Activated naive CD8-positive, alpha-beta T cell treated with anti-CD3 and anti-CD28 coated beads for 36 hours (primary cell): ENCODE measurements around the gene SHC1. TPM values are rescaled to one million over a fixed set of nuclear protein-coding genes. Genes with fewer than 3 reads are reported as not detected.

Experiments
- DNase-seq: peaks from one replicate; pipeline ENCODE4 v3.0.0; 2021
- H3K27ac Mint-ChIP-seq: one replicate; pipeline ENCODE4 v1.8.0; 2022; ENCODE audit warnings: mild to moderate bottlenecking, moderate library complexity, mixed read lengths
- H3K27me3 Mint-ChIP-seq: one replicate; pipeline ENCODE4 v1.8.0; 2022; ENCODE audit warnings: mild to moderate bottlenecking, mixed read lengths
- H3K36me3 Mint-ChIP-seq: one replicate; pipeline ENCODE4 v1.8.0; 2021; ENCODE audit warnings: mild to moderate bottlenecking, mixed read lengths
- H3K4me1 Mint-ChIP-seq: one replicate; pipeline ENCODE4 v1.8.0; 2021; ENCODE audit warnings: mixed read lengths
- H3K4me3 Mint-ChIP-seq: one replicate; pipeline ENCODE4 v1.8.0; 2022; ENCODE audit warnings: mild to moderate bottlenecking, moderate library complexity, mixed read lengths
- H3K9me3 Mint-ChIP-seq: one replicate; pipeline ENCODE4 v1.8.0; 2022; ENCODE audit warnings: mixed read lengths
- total RNA-seq, 2 experiments: library from RNA; stranded (reverse); gene quantifications; one replicate each; pipeline ENCODE4 v1.2.3, GENCODE V29; 2021

The SHC1 gene
- total RNA-seq, 2 experiments from 2014 or later: 34.7 to 38.4 TPM

GRCh38 chr1:154962156-154962749 is 8.3 kb downstream of the SHC1 start:
- Mint-ChIP-seq H3K4me1 (peaks cover 29% of the 10 kb centered on the region), H3K9me3 (no peaks in the 10 kb centered on the region), H3K27ac (peak overlapping the region; percentile 89), H3K4me3 (peak overlapping the region; percentile 88), H3K27me3 (no peaks in the 10 kb centered on the region), H3K36me3 (peaks cover 23% of the 10 kb centered on the region)
- DNase-seq: no peak

- Mint-ChIP-seq H3K4me3 (peak within 1 kb of the TSS; percentile 97), H3K27ac (peak within 1 kb of the TSS; percentile 92), H3K36me3 (peaks cover 23% of the 10 kb centered on the region), H3K4me1 (peaks cover 35% of the 10 kb centered on the region), H3K9me3 (no peaks in the 10 kb centered on the region), H3K27me3 (no peaks in the 10 kb centered on the region)
- DNase-seq: peak; percentile 89
Observed at GRCh38 chr1:154961207-154962155, 9.1 kb downstream of the SHC1 start, which contains the start of gene PYGO2. Gene PYGO2, minus strand, starts transcription at chr1:154961782. Its CDS starts 206 bp downstream, at chr1:154961576.

GRCh38 chr1:154960446-154961136 is 10.0 kb downstream of the SHC1 start:
- H3K27ac Mint-ChIP-seq: peak overlapping the region; percentile 92
- H3K36me3 Mint-ChIP-seq: peaks cover 22% of the 10 kb centered on the region
- no peak for DNase-seq
- no peaks in the 10 kb centered on the region for H3K9me3 Mint-ChIP-seq
- H3K4me3 Mint-ChIP-seq: peak overlapping the region; percentile 97
- no peaks in the 10 kb centered on the region for H3K27me3 Mint-ChIP-seq
- H3K4me1 Mint-ChIP-seq: peaks cover 43% of the 10 kb centered on the region

GRCh38 chr1:154959426-154959780 is 11.1 kb downstream of the SHC1 start:
- no peaks in the 10 kb centered on the region for H3K9me3 Mint-ChIP-seq
- H3K27me3 Mint-ChIP-seq: no peaks in the 10 kb centered on the region
- H3K4me3 Mint-ChIP-seq: peak overlapping the region; percentile 42
- H3K36me3 Mint-ChIP-seq: peaks cover 17% of the 10 kb centered on the region
- DNase-seq: no peak
- H3K27ac Mint-ChIP-seq: no peak overlapping the region
- H3K4me1 Mint-ChIP-seq: peaks cover 53% of the 10 kb centered on the region

GRCh38 chr1:154958681-154959425 is 11.7 kb downstream of the SHC1 start:
- H3K4me3 Mint-ChIP-seq: no peak overlapping the region
- H3K27ac Mint-ChIP-seq: peak overlapping the region; percentile 62
- no peaks in the 10 kb centered on the region for H3K27me3 Mint-ChIP-seq
- peaks cover 56% of the 10 kb centered on the region for H3K4me1 Mint-ChIP-seq
- H3K36me3 Mint-ChIP-seq: peaks cover 15% of the 10 kb centered on the region
- no peak for DNase-seq
- no peaks in the 10 kb centered on the region for H3K9me3 Mint-ChIP-seq

DNA sequence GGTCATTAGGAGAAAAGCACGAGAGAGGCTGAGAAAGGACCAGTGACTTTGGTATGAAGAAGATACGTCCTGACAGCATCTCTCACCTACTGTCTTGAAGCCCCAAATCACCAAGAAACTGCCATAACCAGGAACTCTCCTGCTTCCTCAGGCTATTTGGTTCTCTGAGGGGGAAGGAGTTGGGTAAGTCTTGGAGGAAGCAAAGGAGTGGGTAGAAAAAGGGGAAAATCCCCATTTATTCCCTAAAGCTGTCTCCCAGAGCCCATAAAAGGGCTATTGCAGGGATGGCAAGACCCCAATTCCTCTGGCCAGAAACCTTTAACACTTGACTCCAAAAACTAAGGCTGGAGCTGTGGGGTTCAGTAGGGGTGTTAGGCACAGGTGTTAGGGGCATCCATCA is 12.5 kb downstream of the SHC1 start:
- H3K27ac Mint-ChIP-seq: no peak overlapping the region
- no peak overlapping the region for H3K4me3 Mint-ChIP-seq
- peaks cover 9% of the 10 kb centered on the region for H3K36me3 Mint-ChIP-seq
- H3K9me3 Mint-ChIP-seq: no peaks in the 10 kb centered on the region
- H3K27me3 Mint-ChIP-seq: no peaks in the 10 kb centered on the region
- no peak for DNase-seq
- peaks cover 61% of the 10 kb centered on the region for H3K4me1 Mint-ChIP-seq

DNA sequence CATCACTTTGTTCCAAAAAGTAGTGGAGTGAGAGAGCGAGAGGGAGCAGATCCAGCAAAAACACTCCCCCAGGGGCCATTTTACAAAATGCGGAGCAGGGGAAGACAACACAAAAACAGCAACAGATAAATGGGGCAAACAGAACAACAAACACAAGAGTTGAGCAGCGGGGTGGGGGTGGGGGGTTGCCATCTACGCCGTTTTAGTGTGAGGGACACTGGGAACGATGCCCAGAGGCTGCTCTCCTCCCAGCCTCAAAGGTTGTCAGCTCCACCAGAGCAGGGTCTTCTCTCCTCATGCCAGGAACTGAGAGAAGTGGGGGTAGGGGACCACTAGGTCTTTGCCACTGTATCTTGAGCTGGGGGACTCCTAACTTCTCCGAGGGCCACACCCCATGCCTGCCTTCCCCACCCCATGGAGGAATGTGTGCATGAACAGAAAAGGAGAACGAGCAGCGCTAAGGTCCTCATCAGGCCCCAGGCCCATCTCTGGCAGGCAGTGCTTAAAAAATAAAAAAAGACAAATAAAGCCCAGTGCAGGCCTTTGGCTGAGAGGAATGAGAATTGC is 13.4 kb downstream of the SHC1 start:
- Mint-ChIP-seq H3K4me1 (peaks cover 63% of the 10 kb centered on the region), H3K36me3 (peaks cover 6% of the 10 kb centered on the region), H3K4me3 (no peak overlapping the region)

GRCh38 chr1:154956544-154956941 is 14.0 kb downstream of the SHC1 start:
- Mint-ChIP-seq H3K4me1 (peaks cover 68% of the 10 kb centered on the region), H3K27ac (peak overlapping the region; percentile 94), H3K36me3 (peaks cover 5% of the 10 kb centered on the region), H3K27me3 (no peaks in the 10 kb centered on the region), H3K4me3 (peak overlapping the region; percentile 89), H3K9me3 (no peaks in the 10 kb centered on the region)
- no peak for DNase-seq

More for the DNA sequence above, 13.4 kb downstream of the SHC1 start:
- no peaks in the 10 kb centered on the region for H3K9me3 Mint-ChIP-seq
- H3K27ac Mint-ChIP-seq: peak overlapping the region; percentile 23
- H3K27me3 Mint-ChIP-seq: no peaks in the 10 kb centered on the region
- DNase-seq: no peak

DNA sequence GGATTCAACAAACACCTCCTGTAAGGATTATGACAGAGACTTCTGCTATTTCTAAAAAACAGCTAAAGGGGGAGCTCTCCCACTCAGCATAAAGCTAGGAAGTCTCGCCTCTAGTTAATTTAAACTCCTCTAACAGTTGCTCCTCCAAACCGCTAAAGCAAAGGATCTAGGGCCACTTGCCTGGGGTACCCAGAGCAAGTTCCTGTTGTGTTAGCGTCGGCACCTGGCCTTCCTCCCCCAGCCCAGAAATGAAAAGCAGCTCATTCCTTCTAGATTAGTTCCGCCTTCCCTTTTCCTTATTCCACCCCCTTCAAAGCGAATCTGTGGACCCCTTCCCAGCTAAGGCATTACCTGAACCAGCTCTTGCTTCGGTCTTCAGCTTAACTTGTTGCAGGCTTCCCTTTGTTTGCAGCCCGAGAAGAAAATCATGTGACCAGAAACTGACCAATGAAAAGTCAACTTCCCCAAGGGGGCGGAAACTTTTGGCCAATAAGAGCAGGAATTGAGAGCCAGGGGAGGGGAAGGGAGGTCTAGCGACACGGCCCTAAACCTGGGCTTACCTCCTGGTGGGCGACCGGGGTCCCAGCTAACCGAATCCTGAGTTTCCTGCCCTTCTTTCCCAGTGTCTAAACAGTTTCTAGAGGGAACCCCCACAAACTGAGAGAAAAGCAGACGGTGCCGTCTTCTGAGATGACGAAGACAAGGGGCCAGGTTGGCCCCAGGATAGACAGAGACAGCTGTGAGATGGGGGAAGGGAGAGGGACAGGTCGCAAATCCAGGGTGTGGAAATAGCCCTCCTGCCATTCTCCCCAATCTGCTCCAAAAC is 14.6 kb downstream of the SHC1 start, which contains the start of gene PBXIP1:
Gene PBXIP1, minus strand, starts transcription at position 382 of the 826 bp plus-strand sequence. CDS start 2,378 bp downstream, outside the sequence.
- H3K4me1 Mint-ChIP-seq: peaks cover 71% of the 10 kb centered on the region
- H3K36me3 Mint-ChIP-seq: peaks cover 5% of the 10 kb centered on the region
- peak; percentile 79 for DNase-seq
- no peaks in the 10 kb centered on the region for H3K27me3 Mint-ChIP-seq
- H3K4me3 Mint-ChIP-seq: peak within 1 kb of the TSS; percentile 89
- peak within 1 kb of the TSS; percentile 94 for H3K27ac Mint-ChIP-seq
- H3K9me3 Mint-ChIP-seq: no peaks in the 10 kb centered on the region

- H3K4me3 Mint-ChIP-seq: peak overlapping the region; percentile 89
- H3K27ac Mint-ChIP-seq: peak overlapping the region; percentile 94
- peak; percentile 83 for DNase-seq
- H3K36me3 Mint-ChIP-seq: peaks cover 5% of the 10 kb centered on the region
- H3K4me1 Mint-ChIP-seq: peaks cover 70% of the 10 kb centered on the region
- no peaks in the 10 kb centered on the region for H3K9me3 Mint-ChIP-seq
- H3K27me3 Mint-ChIP-seq: no peaks in the 10 kb centered on the region
Observed at GRCh38 chr1:154955039-154955717, 15.4 kb downstream of the SHC1 start.

GRCh38 chr1:154954541-154954940 is 16.0 kb downstream of the SHC1 start:
- no peak for DNase-seq
- peaks cover 70% of the 10 kb centered on the region for H3K4me1 Mint-ChIP-seq
- H3K9me3 Mint-ChIP-seq: no peaks in the 10 kb centered on the region
- no peaks in the 10 kb centered on the region for H3K27me3 Mint-ChIP-seq
- H3K36me3 Mint-ChIP-seq: peaks cover 2% of the 10 kb centered on the region
- peak overlapping the region; percentile 89 for H3K4me3 Mint-ChIP-seq
- H3K27ac Mint-ChIP-seq: peak overlapping the region; percentile 94

DNA sequence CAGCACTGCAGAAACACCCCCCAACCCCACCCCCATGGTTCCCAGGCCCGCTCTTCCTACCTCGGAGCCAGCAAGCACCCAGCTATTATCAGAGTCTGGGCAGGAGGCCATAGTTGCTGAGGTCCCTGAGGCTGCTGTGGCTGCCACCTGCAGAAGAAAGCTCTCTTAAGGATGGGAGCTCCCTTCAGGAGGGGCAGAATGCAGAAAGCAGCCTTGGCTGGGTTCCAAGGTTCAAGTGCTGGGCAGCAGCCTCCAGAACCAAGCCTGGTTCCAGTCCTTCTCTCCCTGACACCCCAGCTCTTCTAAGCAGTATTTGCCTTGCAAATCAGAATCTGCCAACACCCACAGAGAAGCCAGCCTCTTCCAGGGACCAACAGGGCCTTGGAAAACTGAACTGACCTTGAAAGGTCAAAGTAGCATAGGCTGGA is 16.9 kb downstream of the SHC1 start:
- no peak for DNase-seq
- Mint-ChIP-seq H3K27me3 (no peaks in the 10 kb centered on the region), H3K4me1 (peaks cover 74% of the 10 kb centered on the region), H3K4me3 (peak overlapping the region; percentile 9), H3K27ac (peak overlapping the region; percentile 94), H3K9me3 (no peaks in the 10 kb centered on the region), H3K36me3 (peaks cover 2% of the 10 kb centered on the region)

- Mint-ChIP-seq H3K4me1 (peaks cover 72% of the 10 kb centered on the region), H3K36me3 (peaks cover 2% of the 10 kb centered on the region), H3K4me3 (peak overlapping the region; percentile 75), H3K27ac (peak overlapping the region; percentile 94), H3K9me3 (no peaks in the 10 kb centered on the region), H3K27me3 (no peaks in the 10 kb centered on the region)
- no peak for DNase-seq
Observed at GRCh38 chr1:154952664-154953063, 17.9 kb downstream of the SHC1 start.
